Stimulated activated CD8-positive, alpha-beta memory T cell treated with anti-CD3 and anti-CD28 coated beads, Interleukin-12 subunit alpha, Interleukin-12 subunit beta, amount 100 ng/mL, for 24 hours (primary cell): ENCODE data around the gene KMT5C.

Source experiments
- DNase-seq: peaks from one replicate; pipeline ENCODE4 v3.0.0-alpha.2; 2020; ENCODE audit errors: extremely low read depth

The KMT5C gene

GRCh38 chr19:55366790-55367189 lies 27.1 kb downstream of the KMT5C start:
- no peak for DNase-seq

GRCh38 chr19:55368106-55368505 lies 28.4 kb downstream of the KMT5C start:
- no peak for DNase-seq

GRCh38 chr19:55368701-55369563 lies 29.3 kb downstream of the KMT5C start:
- no peak for DNase-seq

GRCh38 chr19:55369653-55370304 lies 30.1 kb downstream of the KMT5C start:
- no peak for DNase-seq

- no peak for DNase-seq
These were observed 30.8 kb downstream of the KMT5C start, which contains the start of gene IL11 for GRCh38 chr19:55370305-55370988. Gene IL11 (minus strand): TSS chr19:55370463. CDS start chr19:55370310, 153 bp downstream.

- no peak for DNase-seq
These were observed 32.8 kb downstream of the KMT5C start for GRCh38 chr19:55372316-55373081.

- DNase-seq = no peak
These were observed 33.8 kb downstream of the KMT5C start for GRCh38 chr19:55373306-55373992.

GRCh38 chr19:55373993-55374757 lies 34.5 kb downstream of the KMT5C start:
- DNase-seq = no peak

GRCh38 chr19:55376241-55376933 lies 36.7 kb downstream of the KMT5C start, which contains the start of gene TMEM190:
Gene TMEM190 (plus strand): TSS chr19:55376826. CDS start chr19:55376854, 28 bp downstream.
- DNase-seq = no peak

- no peak for DNase-seq
These were observed 37.9 kb downstream of the KMT5C start for GRCh38 chr19:55377356-55378131.

GRCh38 chr19:55379174-55379573 lies 39.5 kb downstream of the KMT5C start:
- DNase-seq = no peak

- no peak for DNase-seq
These were observed 42.3 kb downstream of the KMT5C start for GRCh38 chr19:55382013-55382412.

GRCh38 chr19:55382522-55383054 lies 42.9 kb downstream of the KMT5C start:
- DNase-seq = no peak

GRCh38 chr19:55383279-55384130 lies 43.8 kb downstream of the KMT5C start:
- DNase-seq = no peak

GRCh38 chr19:55384131-55384919 lies 44.6 kb downstream of the KMT5C start, which contains the start of gene TMEM238:
Gene TMEM238 (minus strand): TSS chr19:55384292. CDS start chr19:55384259, 33 bp downstream.
- DNase-seq = no peak

GRCh38 chr19:55384920-55385723 lies 45.4 kb downstream of the KMT5C start:
- peak; percentile 80 for DNase-seq
